HEK293 (cell line): Measurements from ENCODE around the gene PSAPL1.

Source experiments
- CTCF ChIA-PET: fragments of 350-600 bp; formaldehyde crosslinking; extraction: SDS; loops from one replicate; lab custom pipeline; 2021; ENCODE audit warnings: antibody characterized with exemption; lab: Yijun Ruan, JAX
- POLR2A ChIA-PET: fragments of 300-600 bp; formaldehyde crosslinking; extraction: SDS; loops from one replicate; lab custom pipeline; 2020; ENCODE audit warnings: antibody characterized with exemption, inconsistent platforms; lab: Yijun Ruan, JAX
- H3K27ac ChIP-seq: fragments of 200-500 bp; sonication (Bioruptor generic); 2 replicates; pipeline ENCODE4 v1.5.1; 2014; ENCODE audit warnings: low read depth, low read length, control low read depth, inconsistent platforms; ENCODE audit errors: extremely low read depth
- H3K36me3 ChIP-seq, 2 experiments: fragments of 200-500 bp in 1 of 2; sonication (Bioruptor generic) in 1 of 2; 1 replicate in 1 of 2; 2 replicates in 1 of 2; pipeline ENCODE4 v1.5.1; 2014 to 2017; ENCODE audit warnings: inconsistent platforms in 2 of 2, low read length in 2 of 2; ENCODE audit not compliant: control insufficient read depth in 2 of 2, insufficient read depth in 1 of 2
- H3K4me1 ChIP-seq: fragments of 200-500 bp; sonication (Bioruptor generic); 2 replicates; pipeline ENCODE4 v1.5.1; 2014; ENCODE audit warnings: mild to moderate bottlenecking, low read length, inconsistent platforms; ENCODE audit not compliant: control insufficient read depth, insufficient read depth
- H3K4me3 ChIP-seq: 2 replicates; pipeline ENCODE4 v1.5.1; 2011; ENCODE audit warnings: low read depth, mild to moderate bottlenecking, control low read depth, low read length, moderate library complexity
- H3K9me3 ChIP-seq: fragments of 200-500 bp; sonication (Bioruptor generic); 2 replicates; pipeline ENCODE4 v1.5.1; 2014; ENCODE audit warnings: low read depth, low read length, inconsistent platforms; ENCODE audit not compliant: control insufficient read depth, insufficient read depth
- GLI4 ChIP-seq: fragments of 450-650 bp; formaldehyde crosslinking; IDR thresholded peaks from 2 replicates; pipeline ENCODE4 v1.5.1; 2016; ENCODE audit warnings: missing biosample characterization, missing genetic modification characterization
- SP2 ChIP-seq: fragments of 450-650 bp; formaldehyde crosslinking; IDR thresholded peaks from 2 replicates; pipeline ENCODE4 v1.5.1; 2016; ENCODE audit warnings: missing biosample characterization, missing genetic modification characterization
- WT1 ChIP-seq: fragments of 450-650 bp; formaldehyde crosslinking; IDR thresholded peaks from 2 replicates; pipeline ENCODE4 v1.5.1; 2016; ENCODE audit warnings: missing biosample characterization, missing genetic modification characterization
- ZBTB17 ChIP-seq: fragments of 450-650 bp; formaldehyde crosslinking; IDR thresholded peaks from 2 replicates; pipeline ENCODE4 v1.5.1; 2016; ENCODE audit warnings: missing biosample characterization, missing genetic modification characterization
- ZEB2 ChIP-seq: fragments of 450-650 bp; formaldehyde crosslinking; IDR thresholded peaks from 2 replicates; pipeline ENCODE4 v1.5.1; 2016; ENCODE audit warnings: missing biosample characterization, missing genetic modification characterization
- ZFP3 ChIP-seq: fragments of 450-650 bp; formaldehyde crosslinking; IDR thresholded peaks from 2 replicates; pipeline ENCODE4 v1.5.1; 2016; ENCODE audit warnings: low read depth, missing biosample characterization, missing genetic modification characterization
- ZNF157 ChIP-seq: fragments of 450-650 bp; formaldehyde crosslinking; IDR thresholded peaks from 2 replicates; pipeline ENCODE4 v1.5.1; 2016; ENCODE audit warnings: missing biosample characterization, missing genetic modification characterization
- ZNF221 ChIP-seq: fragments of 450-650 bp; formaldehyde crosslinking; IDR thresholded peaks from 2 replicates; pipeline ENCODE4 v1.5.1; 2017; ENCODE audit warnings: missing biosample characterization, missing genetic modification characterization, borderline replicate concordance
- ZNF335 ChIP-seq: fragments of 450-650 bp; formaldehyde crosslinking; conservative IDR thresholded peaks from 2 replicates; pipeline ENCODE4 v1.5.1; 2016; ENCODE audit warnings: missing biosample characterization, missing genetic modification characterization
- ZNF362 ChIP-seq: fragments of 450-650 bp; formaldehyde crosslinking; IDR thresholded peaks from 2 replicates; pipeline ENCODE4 v1.5.1; 2016; ENCODE audit warnings: missing biosample characterization, missing genetic modification characterization
- ZNF433 ChIP-seq: fragments of 450-650 bp; formaldehyde crosslinking; IDR thresholded peaks from 2 replicates; pipeline ENCODE4 v1.5.1; 2016; ENCODE audit warnings: missing biosample characterization, missing genetic modification characterization, low read depth
- ZNF544 ChIP-seq: fragments of 450-650 bp; formaldehyde crosslinking; IDR thresholded peaks from 2 replicates; pipeline ENCODE4 v1.5.0; 2017; ENCODE audit warnings: missing biosample characterization, missing genetic modification characterization
- ZNF561 ChIP-seq: fragments of 450-650 bp; IDR thresholded peaks from 2 replicates; pipeline ENCODE4 v1.5.1; 2018; ENCODE audit warnings: missing biosample characterization, missing genetic modification characterization, borderline replicate concordance
- ZNF571 ChIP-seq: fragments of 450-650 bp; formaldehyde crosslinking; IDR thresholded peaks from 2 replicates; pipeline ENCODE4 v1.5.0; 2017; ENCODE audit warnings: missing biosample characterization, missing genetic modification characterization
- ZNF664 ChIP-seq: fragments of 450-650 bp; formaldehyde crosslinking; IDR thresholded peaks from 2 replicates; pipeline ENCODE4 v1.5.1; 2016; ENCODE audit warnings: missing biosample characterization, missing genetic modification characterization
- ZNF701 ChIP-seq: fragments of 450-650 bp; formaldehyde crosslinking; IDR thresholded peaks from 2 replicates; pipeline ENCODE4 v1.5.1; 2016; ENCODE audit warnings: missing biosample characterization, missing genetic modification characterization
- ZSCAN18 ChIP-seq: fragments of 450-650 bp; formaldehyde crosslinking; IDR thresholded peaks from 2 replicates; pipeline ENCODE4 v1.5.1; 2016; ENCODE audit warnings: missing biosample characterization, missing genetic modification characterization
- TF ChIP-seq, protein P1 (sequence below): fragments of 450-650 bp; formaldehyde crosslinking; IDR thresholded peaks from 2 replicates; pipeline ENCODE4 v1.5.1; 2017; ENCODE audit warnings: missing biosample characterization, missing genetic modification characterization
- TF ChIP-seq, protein P2 (sequence below): fragments of 450-650 bp; formaldehyde crosslinking; IDR thresholded peaks from 2 replicates; pipeline ENCODE4 v1.5.1; 2017; ENCODE audit warnings: missing biosample characterization, missing genetic modification characterization
- TF ChIP-seq, protein P3 (sequence below): fragments of 450-650 bp; formaldehyde crosslinking; IDR thresholded peaks from 2 replicates; pipeline ENCODE4 v1.5.1; 2017; ENCODE audit warnings: missing biosample characterization, missing genetic modification characterization
- TF ChIP-seq, protein P4 (sequence below): fragments of 450-650 bp; formaldehyde crosslinking; IDR thresholded peaks from 2 replicates; pipeline ENCODE4 v1.5.1; 2016; ENCODE audit warnings: missing biosample characterization, missing genetic modification characterization

PSAPL1 gene

DNA sequence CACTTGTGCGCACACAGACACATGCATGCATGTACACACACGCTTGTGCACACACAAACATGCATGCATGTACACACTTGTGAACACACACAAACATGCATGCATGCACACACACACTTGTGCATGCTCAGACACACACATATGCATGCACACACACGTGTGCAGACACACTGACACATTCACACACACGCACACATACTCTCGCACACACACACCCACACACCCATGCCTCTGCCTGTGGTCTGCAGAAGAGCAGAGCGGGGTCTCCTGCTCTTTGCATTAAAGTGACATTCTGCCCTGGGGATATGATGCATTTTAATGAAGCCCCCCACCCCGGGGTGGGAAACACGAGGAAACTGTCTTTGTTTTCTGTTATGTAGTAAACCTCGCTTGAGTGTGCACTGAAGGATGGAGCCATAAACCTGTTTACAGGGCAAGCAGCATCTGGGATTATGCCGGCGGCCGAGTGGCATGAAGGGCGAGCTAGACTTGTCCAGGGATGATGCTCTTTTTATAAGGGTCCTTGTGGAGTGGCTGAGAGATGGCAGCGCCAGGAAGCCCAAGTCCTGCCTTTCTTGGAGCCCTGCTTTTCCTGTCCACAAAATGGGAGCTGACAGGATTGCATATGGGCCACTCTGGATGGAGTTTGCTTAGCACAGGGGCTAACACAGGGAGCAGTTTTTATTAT lies 17.8 kb downstream of the PSAPL1 start:
- H3K36me3 ChIP-seq = no peaks in the 10 kb centered on the region
- CTCF ChIA-PET = interaction anchor here (0.6 kb wide), 1 partner anchor 20 kb away, joined by 3 read pairs; no protein-coding TSS in a partner anchor
- no peak overlapping the region for H3K27ac ChIP-seq
- POLR2A ChIA-PET = no interaction called here
- no peaks in the 10 kb centered on the region for H3K9me3 ChIP-seq
- TF ChIP-seq ZNF561 = no peak
- TF ChIP-seq, protein P1, sequence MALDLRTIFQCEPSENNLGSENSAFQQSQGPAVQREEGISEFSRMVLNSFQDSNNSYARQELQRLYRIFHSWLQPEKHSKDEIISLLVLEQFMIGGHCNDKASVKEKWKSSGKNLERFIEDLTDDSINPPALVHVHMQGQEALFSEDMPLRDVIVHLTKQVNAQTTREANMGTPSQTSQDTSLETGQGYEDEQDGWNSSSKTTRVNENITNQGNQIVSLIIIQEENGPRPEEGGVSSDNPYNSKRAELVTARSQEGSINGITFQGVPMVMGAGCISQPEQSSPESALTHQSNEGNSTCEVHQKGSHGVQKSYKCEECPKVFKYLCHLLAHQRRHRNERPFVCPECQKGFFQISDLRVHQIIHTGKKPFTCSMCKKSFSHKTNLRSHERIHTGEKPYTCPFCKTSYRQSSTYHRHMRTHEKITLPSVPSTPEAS = peak; percentile 48; the same call in 1 of the 2 replicates
- H3K4me3 ChIP-seq = no peak overlapping the region
- H3K4me1 ChIP-seq = no peaks in the 10 kb centered on the region

GRCh38 chr4:7415927-7416686 lies 18.6 kb downstream of the PSAPL1 start:
- H3K9me3 ChIP-seq = no peaks in the 10 kb centered on the region
- no peak overlapping the region for H3K4me3 ChIP-seq
- CTCF ChIA-PET = no interaction called here
- H3K4me1 ChIP-seq = no peaks in the 10 kb centered on the region
- TF ChIP-seq WT1 (tag by site-specific recombination) (no peak), GLI4 (tag by site-specific recombination) (no peak), ZNF433 (tag by site-specific recombination) (no peak), ZNF544 (tag by site-specific recombination) (no peak), ZFP3 (0 out of 2 replicates have a peak, but pooled peaks have one; percentile 49)
- TF ChIP-seq, all 188 proteins: peak for 1
- H3K36me3 ChIP-seq = no peaks in the 10 kb centered on the region
- H3K27ac ChIP-seq = no peak overlapping the region
- POLR2A ChIA-PET = no interaction called here

GRCh38 chr4:7414736-7415510 lies 19.8 kb downstream of the PSAPL1 start:
- Histone ChIP-seq H3K9me3 (no peaks in the 10 kb centered on the region), H3K4me3 (no peak overlapping the region), H3K4me1 (no peaks in the 10 kb centered on the region), H3K36me3 (no peaks in the 10 kb centered on the region), H3K27ac (no peak overlapping the region)
- CTCF ChIA-PET = interaction anchor here (1.8 kb wide), 1 partner anchor 12 kb away, joined by 6 read pairs; no protein-coding TSS in a partner anchor
- POLR2A ChIA-PET = no interaction called here
- TF ChIP-seq ZNF362 (no peak), ZNF221 (tag by site-specific recombination) (no peak), ZNF157 (tag by site-specific recombination) (no peak), GLI4 (tag by site-specific recombination) (no peak), ZNF571 (tag by site-specific recombination) (no peak), ZBTB17 (tag by site-specific recombination) (no peak), ZEB2 (tag by site-specific recombination) (no peak), SP2 (tag by site-specific recombination) (no peak), ZNF335 (tag by site-specific recombination) (no peak), ZSCAN18 (no peak), ZNF664 (no peak), ZNF701 (tag by site-specific recombination) (no peak)
- TF ChIP-seq, protein P2, sequence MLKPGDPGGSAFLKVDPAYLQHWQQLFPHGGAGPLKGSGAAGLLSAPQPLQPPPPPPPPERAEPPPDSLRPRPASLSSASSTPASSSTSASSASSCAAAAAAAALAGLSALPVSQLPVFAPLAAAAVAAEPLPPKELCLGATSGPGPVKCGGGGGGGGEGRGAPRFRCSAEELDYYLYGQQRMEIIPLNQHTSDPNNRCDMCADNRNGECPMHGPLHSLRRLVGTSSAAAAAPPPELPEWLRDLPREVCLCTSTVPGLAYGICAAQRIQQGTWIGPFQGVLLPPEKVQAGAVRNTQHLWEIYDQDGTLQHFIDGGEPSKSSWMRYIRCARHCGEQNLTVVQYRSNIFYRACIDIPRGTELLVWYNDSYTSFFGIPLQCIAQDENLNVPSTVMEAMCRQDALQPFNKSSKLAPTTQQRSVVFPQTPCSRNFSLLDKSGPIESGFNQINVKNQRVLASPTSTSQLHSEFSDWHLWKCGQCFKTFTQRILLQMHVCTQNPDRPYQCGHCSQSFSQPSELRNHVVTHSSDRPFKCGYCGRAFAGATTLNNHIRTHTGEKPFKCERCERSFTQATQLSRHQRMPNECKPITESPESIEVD = no peak
- TF ChIP-seq, protein P3, sequence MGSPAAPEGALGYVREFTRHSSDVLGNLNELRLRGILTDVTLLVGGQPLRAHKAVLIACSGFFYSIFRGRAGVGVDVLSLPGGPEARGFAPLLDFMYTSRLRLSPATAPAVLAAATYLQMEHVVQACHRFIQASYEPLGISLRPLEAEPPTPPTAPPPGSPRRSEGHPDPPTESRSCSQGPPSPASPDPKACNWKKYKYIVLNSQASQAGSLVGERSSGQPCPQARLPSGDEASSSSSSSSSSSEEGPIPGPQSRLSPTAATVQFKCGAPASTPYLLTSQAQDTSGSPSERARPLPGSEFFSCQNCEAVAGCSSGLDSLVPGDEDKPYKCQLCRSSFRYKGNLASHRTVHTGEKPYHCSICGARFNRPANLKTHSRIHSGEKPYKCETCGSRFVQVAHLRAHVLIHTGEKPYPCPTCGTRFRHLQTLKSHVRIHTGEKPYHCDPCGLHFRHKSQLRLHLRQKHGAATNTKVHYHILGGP = no peak
- TF ChIP-seq, protein P4, sequence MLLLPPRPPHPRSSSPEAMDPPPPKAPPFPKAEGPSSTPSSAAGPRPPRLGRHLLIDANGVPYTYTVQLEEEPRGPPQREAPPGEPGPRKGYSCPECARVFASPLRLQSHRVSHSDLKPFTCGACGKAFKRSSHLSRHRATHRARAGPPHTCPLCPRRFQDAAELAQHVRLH (tag by site-specific recombination) = no peak
